HepG2 (cell line): ENCODE measurements around the gene SLC11A1. TPM values are rescaled to one million over a fixed set of nuclear protein-coding genes. Genes with fewer than 3 reads are reported as not detected.

Experiments
- ARID2 ChIP-seq: sonication (generic); formaldehyde crosslinking; IDR thresholded peaks from 2 replicates; pipeline ENCODE4 v1.8.1; 2022; ENCODE audit warnings: mild to moderate bottlenecking, missing genetic modification reagents, borderline replicate concordance
- BRCA1 ChIP-seq: sonication (generic); formaldehyde crosslinking; IDR thresholded peaks from 2 replicates; pipeline ENCODE4 v1.4.0; 2020; ENCODE audit warnings: missing genetic modification reagents
- CBX5 ChIP-seq: sonication (generic); formaldehyde crosslinking; IDR thresholded peaks from 2 replicates; pipeline ENCODE4 v1.4.0; 2020; ENCODE audit warnings: missing genetic modification reagents, borderline replicate concordance
- HIVEP1 ChIP-seq: sonication (generic); formaldehyde crosslinking; IDR thresholded peaks from 2 replicates; pipeline ENCODE4 v1.4.0; 2020; ENCODE audit warnings: mild to moderate bottlenecking, missing genetic modification reagents
- KDM3A ChIP-seq: IDR thresholded peaks from 2 replicates; pipeline ENCODE4 v1.6.1; 2018; ENCODE audit warnings: low read depth, missing compliant biosample characterization
- KMT2A ChIP-seq: sonication (generic); formaldehyde crosslinking; IDR thresholded peaks from 2 replicates; pipeline ENCODE4 v1.4.0; 2020; ENCODE audit warnings: missing genetic modification reagents
- LBX2 ChIP-seq: sonication (generic); formaldehyde crosslinking; IDR thresholded peaks from 2 replicates; pipeline ENCODE4 v1.5.0; 2020; ENCODE audit warnings: missing genetic modification reagents, mild to moderate bottlenecking, borderline replicate concordance
- LCORL ChIP-seq, 2 experiments: fragments of 450-650 bp in 1 of 2; sonication (generic) in 1 of 2; formaldehyde crosslinking in 1 of 2; IDR thresholded peaks; 2 replicates each; pipeline versions ENCODE4 v1.5.0 to v1.6.1; 2017 to 2020; ENCODE audit warnings: antibody characterized with exemption in 1 of 2, missing genetic modification reagents in 1 of 2
- MATR3 ChIP-seq: sonication (generic); formaldehyde crosslinking; IDR thresholded peaks from 2 replicates; pipeline ENCODE4 v1.4.0; 2020; ENCODE audit warnings: missing genetic modification reagents
- MEIS2 ChIP-seq: sonication (generic); formaldehyde crosslinking; IDR thresholded peaks from 2 replicates; pipeline ENCODE4 v1.9.0; 2021; ENCODE audit warnings: mild to moderate bottlenecking, missing genetic modification reagents
- MXD4 ChIP-seq: IDR thresholded peaks from 2 replicates; pipeline ENCODE4 v1.6.1; 2016; ENCODE audit warnings: mild to moderate bottlenecking, missing biosample characterization, missing genetic modification reagents
- NFKBIZ ChIP-seq: IDR thresholded peaks from 2 replicates; pipeline ENCODE4 v1.6.1; 2018; ENCODE audit warnings: missing genetic modification reagents, missing compliant biosample characterization
- ONECUT2 ChIP-seq: sonication (generic); formaldehyde crosslinking; IDR thresholded peaks from 2 replicates; pipeline ENCODE4 v1.4.0; 2020; ENCODE audit warnings: missing genetic modification reagents
- PBX2 ChIP-seq: IDR thresholded peaks from 2 replicates; pipeline ENCODE4 v1.6.1; 2016; ENCODE audit warnings: control low read depth
- PITX1 ChIP-seq: sonication (generic); formaldehyde crosslinking; IDR thresholded peaks from 2 replicates; pipeline ENCODE4 v1.5.1; 2020; ENCODE audit warnings: mild to moderate bottlenecking, missing genetic modification reagents
- SNAI1 ChIP-seq: sonication (generic); formaldehyde crosslinking; IDR thresholded peaks from 2 replicates; pipeline ENCODE4 v1.5.0; 2020; ENCODE audit warnings: mild to moderate bottlenecking, missing genetic modification reagents, borderline replicate concordance
- TOE1 ChIP-seq: sonication (generic); formaldehyde crosslinking; IDR thresholded peaks from 2 replicates; pipeline ENCODE4 v1.4.0; 2020; ENCODE audit warnings: mild to moderate bottlenecking, missing genetic modification reagents
- ZC3H13 ChIP-seq: sonication (generic); formaldehyde crosslinking; IDR thresholded peaks from 2 replicates; pipeline ENCODE4 v1.8.1; 2023; ENCODE audit warnings: mild to moderate bottlenecking, missing genetic modification reagents, moderate library complexity
- ZFYVE20 ChIP-seq: sonication (generic); formaldehyde crosslinking; IDR thresholded peaks from 2 replicates; pipeline ENCODE4 v1.8.0; 2023; ENCODE audit warnings: low read depth, mild to moderate bottlenecking, moderate library complexity, missing genetic modification reagents, borderline replicate concordance
- ZMYM3 ChIP-seq: sonication (generic); formaldehyde crosslinking; IDR thresholded peaks from 2 replicates; pipeline ENCODE4 v1.5.1; 2020; ENCODE audit warnings: mild to moderate bottlenecking, missing genetic modification reagents
- ZMYM4 ChIP-seq: sonication (generic); formaldehyde crosslinking; IDR thresholded peaks from 2 replicates; pipeline ENCODE4 v1.8.1; 2023; ENCODE audit warnings: mild to moderate bottlenecking, missing genetic modification reagents
- ZNF230 ChIP-seq: sonication (generic); formaldehyde crosslinking; IDR thresholded peaks from 2 replicates; pipeline ENCODE4 v1.4.0; 2020; ENCODE audit warnings: mild to moderate bottlenecking, missing genetic modification reagents
- ZNF296 ChIP-seq: sonication (generic); formaldehyde crosslinking; conservative IDR thresholded peaks from 2 replicates; pipeline ENCODE4 v1.5.0; 2020; ENCODE audit warnings: mild to moderate bottlenecking, missing genetic modification reagents
- ZNF430 ChIP-seq: sonication (generic); formaldehyde crosslinking; IDR thresholded peaks from 2 replicates; pipeline ENCODE4 v1.9.0; 2021; ENCODE audit warnings: mild to moderate bottlenecking, missing genetic modification reagents
- ZNF841 ChIP-seq: sonication (generic); formaldehyde crosslinking; IDR thresholded peaks from 2 replicates; pipeline ENCODE4 v1.8.1; 2023; ENCODE audit warnings: missing genetic modification reagents, borderline replicate concordance
- polyA plus RNA-seq, 8 experiments: library from polyadenylated mRNA; depleted of rRNA in 3 of 8; stranded (reverse) in 7 of 8; unstranded in 1 of 8; fragments of >200 nt; fragmentation: Illumina TruSeq in 4 of 8; extraction: Trizol in 4 of 8; gene quantifications; 2 replicates each; pipeline versions ENCODE4 v1.2.1 to v1.2.3, GENCODE V29; 2011 to 2016; ENCODE audit warnings: low read depth in 4 of 8, missing spikeins in 1 of 8, mixed read lengths in 1 of 8; ENCODE audit not compliant: insufficient read depth in 1 of 8
- total RNA-seq, 5 experiments: library from RNA; depleted of rRNA; stranded (reverse); fragments of >200 nt; fragmentation: Illumina TruSeq; extraction: Trizol; gene quantifications; 2 replicates each; pipeline ENCODE4 v1.2.3, GENCODE V29; 2016; ENCODE audit warnings: low read depth in 1 of 5
- TF ChIP-seq, protein P1 (sequence below): sonication (generic); formaldehyde crosslinking; IDR thresholded peaks from 2 replicates; pipeline ENCODE4 v1.4.0; 2020; ENCODE audit warnings: missing genetic modification reagents

The SLC11A1 gene
- total and polyA plus RNA-seq, 2 of the 13 experiments (the other 11 are each of a cell fraction or from before 2014, with no cell fraction given): 0.33 to 2.3 TPM

DNA sequence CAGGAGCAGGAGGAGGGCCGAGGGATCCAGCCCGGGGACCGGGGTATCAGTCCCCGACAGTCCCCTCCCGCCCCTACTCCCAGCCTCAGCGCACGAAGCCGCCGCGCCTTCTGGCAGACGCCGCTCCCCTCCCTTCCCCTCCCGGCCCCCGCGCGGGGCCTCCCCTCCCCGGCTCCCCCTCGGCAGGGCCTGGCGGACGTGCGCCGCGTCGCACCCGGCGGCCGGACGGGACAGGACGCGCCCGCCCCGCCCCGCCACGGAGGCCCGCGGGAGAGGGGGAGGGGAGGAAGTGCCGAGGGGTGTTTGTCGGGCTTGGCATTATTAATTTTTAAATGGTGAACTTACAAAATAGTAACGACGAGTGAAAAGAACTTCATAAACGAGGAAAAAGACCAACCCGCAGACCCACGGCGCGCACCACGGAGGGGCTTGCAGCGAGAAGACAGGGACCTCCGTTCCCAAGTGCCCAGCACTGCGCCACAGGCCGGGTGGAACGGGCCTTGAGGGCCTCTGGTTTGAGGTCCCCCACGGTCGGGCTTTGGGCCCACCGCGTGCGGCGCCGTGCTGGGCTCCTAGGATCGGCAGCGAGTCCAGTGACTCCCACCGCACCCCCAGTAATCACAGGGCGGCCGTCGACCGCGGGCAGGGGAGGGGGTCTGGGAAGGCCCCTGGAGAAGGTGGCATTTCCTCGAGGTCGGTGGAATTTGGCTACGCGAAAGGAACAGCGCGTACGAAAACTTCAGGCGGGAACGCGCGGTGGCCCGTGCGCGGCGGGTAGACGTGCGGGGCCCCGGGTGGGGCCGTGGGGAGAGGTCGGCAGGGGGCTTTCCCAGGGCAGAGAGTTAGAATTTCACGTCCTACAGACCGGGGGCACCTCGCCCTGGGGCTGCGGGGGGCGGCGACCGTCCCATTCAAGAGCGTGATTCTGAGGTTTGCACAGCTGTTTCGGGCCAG lies 16.6 kb downstream of the SLC11A1 start (continued):
- TF ChIP-seq, protein P1, sequence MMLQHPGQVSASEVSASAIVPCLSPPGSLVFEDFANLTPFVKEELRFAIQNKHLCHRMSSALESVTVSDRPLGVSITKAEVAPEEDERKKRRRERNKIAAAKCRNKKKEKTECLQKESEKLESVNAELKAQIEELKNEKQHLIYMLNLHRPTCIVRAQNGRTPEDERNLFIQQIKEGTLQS (CRISPR knock-in tag): no peak; the same call in 1 of the 2 replicates
- TF ChIP-seq LBX2 (no peak), MXD4 (CRISPR knock-in tag) (no peak), ZMYM4 (peak; percentile 33), ARID2 (CRISPR knock-in tag) (no peak), ZMYM3 (CRISPR knock-in tag) (peak; percentile 2; the same call in 1 of the 2 replicates), LCORL (IDR thresholded peaks at IDR 0.05) (no peak), LCORL (CRISPR knock-in tag; IDR thresholded peaks at IDR 0.05) (peak; percentile 64; the same call in 1 of the 2 replicates), NFKBIZ (CRISPR knock-in tag) (no peak), TOE1 (CRISPR knock-in tag) (0 out of 2 replicates have a peak, but pooled peaks have one; percentile 22), PBX2 (CRISPR knock-in tag) (no peak), KMT2A (CRISPR knock-in tag) (peak; percentile 3; the same call in 1 of the 2 replicates), CBX5 (CRISPR knock-in tag) (0 out of 2 replicates have a peak, but pooled peaks have one; percentile 24), MEIS2 (CRISPR knock-in tag) (peak; percentile 56), ONECUT2 (CRISPR knock-in tag) (peak; percentile 41; the same call in 1 of the 2 replicates), BRCA1 (CRISPR knock-in tag) (no peak; the same call in 1 of the 2 replicates), ZNF230 (CRISPR knock-in tag) (peak; percentile 21; the same call in 1 of the 2 replicates), MATR3 (no peak), HIVEP1 (CRISPR knock-in tag) (peak; percentile 44; the same call in 1 of the 2 replicates), KDM3A (CRISPR knock-in tag) (peak; percentile 23; the same call in 1 of the 2 replicates), PITX1 (CRISPR knock-in tag) (peak; percentile 51; the same call in 1 of the 2 replicates), ZFYVE20 (CRISPR knock-in tag) (0 out of 2 replicates have a peak, but pooled peaks have one; percentile 45), ZC3H13 (peak; percentile 95), ZNF296 (CRISPR knock-in tag) (0 out of 2 replicates have a peak, but pooled peaks have one; percentile 39), ZNF430 (CRISPR knock-in tag) (peak; percentile 53; the same call in 1 of the 2 replicates), SNAI1 (CRISPR knock-in tag) (peak; percentile 67; the same call in 1 of the 2 replicates), ZNF841 (CRISPR knock-in tag) (peak; percentile 90; the same call in 1 of the 2 replicates)
